Brain pericyte (primary cell): ENCODE data around the gene CHP1.
"Not testable (repeated sequence)": the region's sequence is repeated elsewhere in the genome, so short reads cannot be mapped to it uniquely, and the experiment has no call there.

Source experiments
- DNase-seq: peaks from one replicate; pipeline ENCODE4 v3.0.0-alpha.2; 2012; ENCODE audit warnings: low read depth, low spot score

CHP1 gene

DNA sequence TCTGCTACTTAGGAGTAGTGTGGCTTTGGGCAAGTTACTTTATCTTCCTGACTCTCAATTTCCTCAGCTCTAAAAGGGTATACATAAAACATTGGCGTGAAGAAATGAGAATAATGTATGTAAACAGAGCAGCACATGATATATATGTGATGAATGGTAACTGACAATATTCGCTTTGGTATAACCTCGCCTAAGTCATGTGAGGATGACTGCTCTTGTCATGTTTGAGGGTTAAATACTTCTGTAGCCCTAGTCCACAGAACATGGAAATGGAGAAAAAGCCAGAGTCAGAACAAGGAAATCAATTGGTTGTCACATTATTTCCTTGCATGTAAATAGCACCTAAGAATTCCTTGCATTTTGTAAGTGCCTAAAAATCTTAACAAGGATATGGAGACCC lies 25.0 kb downstream of the CHP1 start:
- no peak for DNase-seq

GRCh38 chr15:41256577-41257038 lies 25.5 kb downstream of the CHP1 start:
- no peak for DNase-seq

- no peak for DNase-seq
Observed at GRCh38 chr15:41258750-41259471, 27.8 kb downstream of the CHP1 start.

DNA sequence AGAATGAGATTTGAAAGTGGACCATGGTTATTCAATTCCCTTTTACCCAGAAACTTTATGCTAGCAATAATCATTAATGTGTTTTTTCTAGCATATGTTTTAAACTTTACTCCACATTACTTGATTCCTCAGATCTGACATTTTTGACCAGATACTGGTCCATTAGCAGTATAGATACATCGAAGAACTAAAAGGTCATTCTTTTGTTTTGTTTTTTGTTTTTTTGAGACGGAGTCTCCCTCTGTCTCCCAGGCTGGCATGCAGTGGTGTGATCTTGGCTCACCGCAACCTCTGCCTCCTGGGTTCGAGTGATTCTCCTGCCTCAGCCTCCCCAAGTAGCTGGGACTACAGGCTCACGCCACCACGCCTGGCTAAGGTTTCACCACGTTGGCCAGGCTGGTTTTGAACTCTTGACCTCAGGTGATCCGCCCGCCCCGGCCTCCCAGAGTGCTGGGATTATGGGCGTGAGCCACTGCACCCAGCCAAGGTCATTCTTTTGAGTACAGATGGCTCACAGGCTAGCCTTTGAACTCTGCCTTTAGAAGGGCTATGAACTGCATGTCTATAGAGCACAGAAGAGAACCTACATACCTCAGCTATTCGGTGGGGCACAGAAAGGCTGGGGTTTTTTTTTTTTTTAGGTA lies 28.6 kb downstream of the CHP1 start:
- no peak for DNase-seq

DNA sequence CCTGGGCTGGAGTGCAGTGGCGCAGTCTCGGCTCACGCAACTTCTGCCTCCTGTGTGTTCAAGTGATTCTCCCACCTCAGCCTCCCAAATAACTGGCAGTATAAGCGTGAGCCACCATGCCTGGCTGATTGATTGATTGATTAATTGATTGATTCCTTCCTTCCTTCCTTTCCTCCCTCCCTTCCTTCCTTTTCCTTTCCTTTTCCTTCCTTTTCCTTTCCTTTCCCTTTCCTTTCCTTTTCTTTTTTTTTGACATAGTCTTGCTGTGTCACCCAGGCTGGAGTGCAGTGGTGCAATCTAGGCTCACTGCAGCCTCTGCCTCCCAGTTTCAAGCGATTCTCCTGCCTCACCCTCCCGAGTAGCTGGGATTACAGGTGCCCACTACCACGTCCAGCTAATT lies 29.9 kb downstream of the CHP1 start:
- not testable (repeated sequence) for DNase-seq

DNA sequence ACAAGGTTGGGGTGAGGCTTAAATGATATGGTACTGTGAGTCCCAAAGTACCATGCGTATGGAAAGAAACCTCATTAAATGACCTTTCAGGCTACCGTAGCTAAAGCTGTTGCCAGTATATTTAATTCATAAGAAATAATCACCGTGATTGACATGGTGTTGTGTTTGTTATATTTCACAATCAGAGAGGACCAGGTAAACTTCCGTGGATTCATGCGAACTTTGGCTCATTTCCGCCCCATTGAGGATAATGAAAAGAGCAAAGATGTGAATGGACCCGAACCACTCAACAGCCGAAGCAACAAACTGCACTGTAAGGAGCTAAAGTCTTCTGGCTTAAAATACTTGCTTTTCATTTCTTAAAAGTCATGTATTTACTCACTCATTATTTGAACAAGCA lies 31.5 kb downstream of the CHP1 start:
- DNase-seq, result no peak

GRCh38 chr15:41263891-41264351 lies 32.9 kb downstream of the CHP1 start:
- no peak for DNase-seq

DNA sequence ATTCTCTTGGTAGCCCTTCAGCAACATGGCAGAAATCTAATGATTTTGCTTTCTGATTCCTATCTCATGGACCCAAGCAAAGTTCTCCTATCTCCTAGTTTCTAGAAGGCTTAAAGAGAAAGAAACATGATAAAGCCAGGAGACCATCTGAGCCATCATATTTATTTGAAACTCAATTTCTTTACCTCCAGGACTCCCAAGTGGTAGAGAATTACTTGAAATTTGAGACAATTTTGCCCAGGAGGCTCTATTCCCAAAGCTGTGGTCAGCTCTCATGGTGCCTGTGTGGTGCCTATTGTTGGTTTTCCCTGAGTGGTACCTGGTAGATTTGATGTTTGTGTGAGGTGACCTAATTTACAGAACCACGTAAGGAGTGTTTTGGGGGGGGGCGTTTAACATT lies 38.8 kb downstream of the CHP1 start:
- DNase-seq, result no peak

DNA sequence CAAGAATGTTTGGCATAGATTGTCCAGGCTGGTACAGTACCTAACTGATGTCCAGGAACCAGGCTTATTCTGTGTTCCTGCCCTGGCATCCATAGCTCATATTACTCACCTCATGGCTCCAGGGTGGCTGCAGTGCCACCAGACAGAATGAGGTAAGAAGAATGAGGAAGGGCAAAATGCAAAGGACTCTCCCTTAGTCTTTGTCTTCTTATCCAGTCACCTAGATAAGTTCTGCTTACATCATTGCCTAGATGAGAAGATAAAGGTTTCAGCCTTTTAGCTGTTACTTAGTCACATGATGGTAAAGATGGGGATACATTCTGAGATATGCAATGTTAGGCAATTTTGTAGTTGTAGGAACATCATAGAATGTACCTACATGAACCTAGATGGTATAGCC lies 45.8 kb downstream of the CHP1 start:
- no peak for DNase-seq

- DNase-seq, result no peak
Observed at GRCh38 chr15:41278319-41278718, 47.3 kb downstream of the CHP1 start.

DNA sequence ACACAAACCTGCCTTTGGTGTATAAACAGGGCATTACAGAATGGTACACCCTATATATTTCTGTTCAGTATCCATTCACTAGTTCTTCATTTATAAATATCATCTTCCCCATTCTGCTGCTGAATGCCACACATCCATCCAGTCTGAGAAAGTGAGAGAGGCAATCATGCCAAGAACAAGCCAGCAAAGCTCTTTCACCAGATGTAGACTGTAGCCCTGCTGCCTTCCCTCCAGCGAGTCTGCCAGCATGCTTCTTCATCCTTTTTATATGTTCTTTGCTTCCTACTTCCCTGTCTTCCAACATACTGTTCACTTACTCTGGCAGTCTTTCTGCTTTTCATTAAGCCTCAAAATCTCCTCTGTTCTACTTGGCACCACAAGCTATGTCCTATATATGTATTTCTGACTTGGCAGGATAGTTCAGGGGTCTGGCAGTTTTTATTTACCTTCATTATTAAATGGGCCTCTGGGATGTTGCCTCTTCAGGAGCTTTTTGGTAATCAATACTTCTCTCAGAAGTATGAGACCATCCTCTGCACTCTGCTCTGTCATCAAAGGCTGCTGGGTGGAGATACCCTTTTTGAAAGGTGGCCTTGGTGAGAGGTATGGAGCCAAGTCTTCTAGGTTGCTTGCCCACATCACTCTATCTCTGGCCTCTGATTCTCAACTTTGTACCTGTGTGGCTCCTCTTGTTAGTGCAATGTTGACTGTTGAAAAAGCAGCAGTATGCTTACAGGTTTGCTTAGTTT lies 48.6 kb downstream of the CHP1 start:
- no peak for DNase-seq

DNA sequence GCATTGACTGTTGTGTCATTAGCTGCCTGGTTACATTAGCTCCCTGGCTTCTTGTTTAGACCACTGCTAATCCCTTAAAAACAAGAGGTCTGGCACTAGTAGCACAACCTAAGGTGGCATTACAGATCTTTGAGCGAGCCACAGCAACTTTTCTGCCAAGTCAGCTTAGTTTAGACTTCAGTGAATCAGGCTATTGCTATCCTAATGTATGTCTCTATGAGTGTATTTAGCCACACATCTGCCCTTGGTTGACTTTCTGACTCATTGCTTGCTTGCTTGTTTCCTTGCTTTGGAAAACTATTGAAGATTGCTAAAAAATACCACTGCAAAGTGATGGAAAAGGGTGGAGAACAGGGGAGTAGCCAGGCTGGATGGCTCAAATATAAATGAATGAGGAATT lies 50.2 kb downstream of the CHP1 start:
- DNase-seq, result peak; percentile 40

- not testable (repeated sequence) for DNase-seq
Observed at GRCh38 chr15:41282436-41282835, 51.4 kb downstream of the CHP1 start.

GRCh38 chr15:41282980-41283652 lies 52.0 kb downstream of the CHP1 start:
- not testable (repeated sequence) for DNase-seq

DNA sequence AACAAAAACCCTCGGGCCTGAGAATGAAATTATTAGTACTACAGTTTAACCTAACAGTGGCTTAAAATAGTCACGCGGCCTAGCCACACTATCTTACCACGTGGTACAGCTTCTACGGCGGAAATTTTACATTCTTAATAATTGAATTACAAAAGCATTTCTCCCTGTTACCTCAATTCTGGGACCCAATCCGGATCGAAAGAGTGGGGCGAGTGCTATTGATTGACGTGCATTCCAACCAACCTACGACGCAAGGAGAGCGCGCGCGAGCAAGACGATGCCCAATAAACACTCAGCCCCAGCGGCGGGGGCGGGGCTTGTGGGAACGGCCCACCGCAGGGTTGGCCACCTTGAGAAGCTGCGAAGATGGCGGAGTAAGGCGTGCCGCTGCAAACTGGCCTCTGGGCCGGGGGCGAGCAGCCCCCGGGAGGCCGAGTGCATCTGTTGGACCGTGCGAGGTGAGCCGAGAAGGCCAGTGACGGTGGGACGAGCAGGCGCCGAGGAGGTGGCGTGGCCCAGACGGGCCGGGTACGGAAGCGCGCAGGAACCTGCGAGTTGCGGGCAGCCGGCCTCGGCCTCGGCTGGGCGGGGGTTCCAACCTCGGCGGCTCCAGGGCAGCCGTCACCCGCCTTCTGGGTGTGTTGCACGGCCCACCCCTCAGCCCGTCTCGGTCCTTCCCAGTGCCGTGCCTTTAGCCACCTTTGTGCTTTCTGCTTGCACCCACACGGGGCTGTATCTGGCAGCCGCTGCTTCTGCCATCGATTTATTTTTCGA lies 52.8 kb downstream of the CHP1 start:
- peak; percentile 97 for DNase-seq

- DNase-seq, result no peak
Observed at GRCh38 chr15:41284427-41285177, 53.5 kb downstream of the CHP1 start.

DNA sequence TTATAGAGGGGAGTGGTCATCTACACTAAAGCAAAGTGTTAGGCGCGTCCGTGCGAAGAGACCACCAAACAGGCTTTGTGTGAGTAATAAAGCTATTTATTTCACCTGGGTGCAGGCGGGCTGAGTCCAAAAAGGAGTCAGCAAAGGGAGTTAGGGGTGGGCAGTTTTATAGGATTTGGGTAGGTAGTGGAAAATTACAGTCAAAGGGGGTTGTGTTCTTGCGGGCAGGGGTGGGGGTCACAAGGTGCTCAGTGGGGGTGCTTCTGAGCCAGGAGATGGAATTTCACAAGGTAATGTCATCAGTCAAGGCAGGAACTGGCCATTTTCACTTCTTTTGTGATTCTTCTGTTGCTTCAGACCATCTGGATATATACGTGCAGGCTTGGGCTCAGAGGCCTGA lies 54.2 kb downstream of the CHP1 start:
- no peak for DNase-seq

DNA sequence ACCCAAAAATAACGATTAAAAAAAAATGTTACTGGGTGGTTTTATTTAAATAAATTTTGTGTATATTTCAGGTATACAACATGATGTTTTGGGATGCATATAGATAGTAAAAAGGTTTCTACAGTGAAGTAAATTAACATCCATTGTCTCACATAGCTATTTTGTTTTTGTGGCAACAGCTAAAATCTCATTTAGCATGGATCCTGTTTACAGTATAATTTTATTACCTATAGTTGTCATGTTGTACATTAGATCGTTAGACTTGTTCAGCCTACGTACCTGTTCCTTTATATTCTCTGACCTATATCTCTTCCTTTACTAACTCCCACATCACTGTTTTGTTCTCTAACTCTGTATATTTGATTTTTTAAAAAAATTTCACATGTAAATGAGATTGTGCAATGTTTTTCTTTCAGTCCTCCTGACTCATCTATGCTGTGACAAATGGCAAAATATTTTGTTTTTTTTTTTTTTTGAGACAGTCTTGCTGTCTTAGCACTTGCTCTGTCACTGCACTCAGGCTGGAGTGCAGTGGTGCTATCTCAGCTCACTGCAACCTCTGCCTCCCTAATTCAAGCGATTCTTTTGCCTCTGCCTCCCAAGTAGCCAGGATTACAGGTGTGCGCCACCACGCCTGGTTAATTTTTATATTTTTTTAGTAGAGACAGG lies 55.7 kb downstream of the CHP1 start:
- no peak for DNase-seq

DNA sequence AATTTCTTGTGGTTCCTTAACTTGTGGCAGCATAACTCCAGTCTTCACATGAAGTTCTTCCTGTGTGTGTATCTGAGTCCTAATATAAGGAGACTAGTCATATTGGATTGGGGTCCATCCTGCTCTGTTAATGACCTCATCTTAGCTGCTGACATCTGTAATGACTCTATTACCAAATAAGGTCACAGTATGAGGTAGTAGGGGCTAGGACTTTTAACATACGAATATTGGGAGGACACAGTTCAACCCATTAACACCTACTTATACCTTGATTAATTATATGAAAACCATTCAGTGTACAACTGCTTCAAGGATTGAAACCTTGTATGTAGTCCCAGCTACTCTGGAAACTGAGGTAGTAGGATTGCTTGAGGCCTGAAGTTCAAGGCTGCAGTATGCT lies 57.4 kb downstream of the CHP1 start:
- no peak for DNase-seq

DNA sequence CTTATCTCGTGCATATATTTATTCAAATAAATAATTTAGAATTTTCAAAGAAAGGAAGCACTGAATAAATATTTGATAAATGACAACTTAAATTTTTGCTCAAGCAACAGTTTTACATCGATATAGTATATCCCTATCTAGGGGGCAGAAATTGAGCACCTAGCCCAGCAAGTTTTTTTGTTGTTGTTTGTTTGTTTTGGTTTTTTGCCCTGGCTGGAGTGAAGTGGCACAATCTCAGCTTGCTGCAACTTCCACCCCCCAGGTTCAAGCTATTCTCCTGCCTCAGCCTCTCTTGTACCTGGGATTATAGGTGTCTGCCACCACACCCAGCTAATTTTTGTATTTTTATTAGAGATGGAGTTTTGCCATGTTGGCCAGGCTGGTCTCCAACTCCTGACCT lies 58.9 kb downstream of the CHP1 start:
- DNase-seq, result no peak
